Omental fat pad (tissue), 4 donors: ENCODE data around the gene FPR3. TPM values are rescaled to one million over a fixed set of nuclear protein-coding genes. Genes with fewer than 3 reads are reported as not detected.
A peak's percentile ranks its signal among the peaks of the same experiment; 100 is the strongest.
"Not testable (repeated sequence)": the region's sequence is repeated elsewhere in the genome, so short reads cannot be mapped to it uniquely, and the experiment has no call there.

Experiments
- ATAC-seq: fragments of 150-250 bp; one replicate; pipeline ENCODE4 v1.9.1; 2016; ENCODE audit warnings: mild to moderate bottlenecking, moderate library complexity; ENCODE audit not compliant: low FRiP score
- DNase-seq: peaks from one replicate; pipeline ENCODE4 v3.0.0-alpha.2; 2019; ENCODE audit warnings: low spot score
- total RNA-seq, 4 donors: library from RNA; depleted of rRNA; stranded (reverse); fragments of >200 nt; gene quantifications; one replicate each; pipeline ENCODE4 v1.1.0, GENCODE V29; 2016
- TF ChIP-seq, protein P1 (sequence below), 3 donors: fragments of 450-650 bp; IDR thresholded peaks; one replicate each; pipeline ENCODE4 v1.5.1; 2016 to 2017; ENCODE audit warnings: antibody characterized with exemption in 3 of 3, mild to moderate bottlenecking in 3 of 3, moderate library complexity in 2 of 3

Gene FPR3
- total RNA-seq, 4 donors from 2014 or later = 10.2 to 50.0 (median 23.9) TPM

GRCh38 chr19:51771376-51772130, 23.4 kb upstream of the FPR3 start:
- no peak for DNase-seq
- peak; percentile 56 for ATAC-seq
- TF ChIP-seq, protein P1, sequence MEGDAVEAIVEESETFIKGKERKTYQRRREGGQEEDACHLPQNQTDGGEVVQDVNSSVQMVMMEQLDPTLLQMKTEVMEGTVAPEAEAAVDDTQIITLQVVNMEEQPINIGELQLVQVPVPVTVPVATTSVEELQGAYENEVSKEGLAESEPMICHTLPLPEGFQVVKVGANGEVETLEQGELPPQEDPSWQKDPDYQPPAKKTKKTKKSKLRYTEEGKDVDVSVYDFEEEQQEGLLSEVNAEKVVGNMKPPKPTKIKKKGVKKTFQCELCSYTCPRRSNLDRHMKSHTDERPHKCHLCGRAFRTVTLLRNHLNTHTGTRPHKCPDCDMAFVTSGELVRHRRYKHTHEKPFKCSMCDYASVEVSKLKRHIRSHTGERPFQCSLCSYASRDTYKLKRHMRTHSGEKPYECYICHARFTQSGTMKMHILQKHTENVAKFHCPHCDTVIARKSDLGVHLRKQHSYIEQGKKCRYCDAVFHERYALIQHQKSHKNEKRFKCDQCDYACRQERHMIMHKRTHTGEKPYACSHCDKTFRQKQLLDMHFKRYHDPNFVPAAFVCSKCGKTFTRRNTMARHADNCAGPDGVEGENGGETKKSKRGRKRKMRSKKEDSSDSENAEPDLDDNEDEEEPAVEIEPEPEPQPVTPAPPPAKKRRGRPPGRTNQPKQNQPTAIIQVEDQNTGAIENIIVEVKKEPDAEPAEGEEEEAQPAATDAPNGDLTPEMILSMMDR (IDR thresholded peaks at IDR 0.05) = no peak

DNA sequence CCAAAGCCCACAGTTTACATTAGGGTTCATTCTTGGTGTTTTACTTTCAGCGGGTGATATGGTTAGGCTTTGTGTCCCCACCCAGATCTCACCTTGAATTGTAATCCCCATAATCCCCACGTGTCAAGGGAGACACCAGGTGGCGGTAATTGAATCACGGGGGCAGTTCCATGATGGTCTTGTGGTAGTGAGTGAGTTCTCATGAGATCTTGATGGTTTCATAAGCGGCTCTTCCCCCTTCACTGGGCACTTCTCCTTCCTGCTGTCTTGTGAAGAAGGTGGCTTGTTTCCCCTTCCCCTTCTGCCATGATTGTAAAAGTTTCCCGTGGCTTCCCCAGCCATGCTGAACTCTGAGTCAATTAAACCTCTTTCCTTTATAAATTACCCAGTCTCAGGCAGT, 22.0 kb upstream of the FPR3 start:
- DNase-seq (no peak), ATAC-seq (no peak)
- TF ChIP-seq, protein P1 (IDR thresholded peaks at IDR 0.05) = no peak

DNA sequence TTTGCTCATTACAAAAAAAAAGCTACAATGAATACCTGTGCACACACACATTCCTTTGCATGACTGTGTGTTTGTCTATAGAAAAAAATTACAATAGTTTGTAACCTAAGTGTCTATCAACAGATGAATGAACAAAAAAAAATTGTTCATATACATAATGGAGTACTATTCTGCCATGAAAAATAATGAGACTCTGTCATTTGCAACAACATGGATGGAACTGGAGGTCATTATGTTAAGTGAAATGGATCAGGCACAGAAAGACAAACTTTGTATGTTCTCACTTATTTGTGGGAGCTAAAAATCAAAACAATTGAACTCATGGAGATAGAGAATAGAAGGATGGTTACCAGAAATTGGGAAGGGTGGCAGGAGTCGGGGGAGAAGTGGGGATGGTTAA, 18.4 kb upstream of the FPR3 start:
- DNase-seq, ATAC-seq: not testable (repeated sequence)

- TF ChIP-seq, protein P1 (IDR thresholded peaks at IDR 0.05) = peak in 1 of 3 donors; percentile 38
- DNase-seq = no peak
- peak; percentile 92 for ATAC-seq
Measured at GRCh38 chr19:51777570-51778462, 17.1 kb upstream of the FPR3 start.

DNA sequence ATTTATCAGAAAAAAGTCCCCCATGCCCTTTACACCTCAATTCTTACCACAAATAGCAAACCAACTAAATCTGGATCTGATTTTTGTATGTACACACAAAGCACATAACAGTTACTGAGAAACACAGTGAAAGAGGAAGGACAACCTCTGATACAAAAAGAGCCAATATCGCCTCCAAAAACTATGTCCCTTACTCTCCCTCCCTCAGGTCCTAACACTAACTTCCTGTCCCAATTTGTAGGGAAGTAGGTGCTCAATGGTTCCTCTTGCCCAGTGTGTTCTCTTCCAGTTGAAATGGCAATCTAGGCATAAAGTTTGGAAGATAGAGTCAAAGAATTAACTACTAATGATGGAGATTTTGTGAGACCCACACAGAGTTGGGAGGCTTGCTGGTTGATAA, 15.8 kb upstream of the FPR3 start:
- TF ChIP-seq, protein P1 (IDR thresholded peaks at IDR 0.05) = no peak
- DNase-seq = no peak
- ATAC-seq = no peak

- ATAC-seq = no peak
- DNase-seq = no peak
- TF ChIP-seq, protein P1 (IDR thresholded peaks at IDR 0.05) = no peak
Measured at GRCh38 chr19:51779703-51780102, 15.3 kb upstream of the FPR3 start.

GRCh38 chr19:51780270-51780669, 14.7 kb upstream of the FPR3 start:
- ATAC-seq = no peak
- TF ChIP-seq, protein P1 (IDR thresholded peaks at IDR 0.05) = no peak
- no peak for DNase-seq
